HCT116 (cell line): ENCODE data around the gene DMGDH. TPM values are rescaled to one million over a fixed set of nuclear protein-coding genes. Genes with fewer than 3 reads are reported as not detected.

ENCODE experiments used
- ATAC-seq: fragments of 200-7000 bp; cut with Tn5 transposase; 2 replicates; pipeline ENCODE4 v1.9.1; 2020; ENCODE audit warnings: mild to moderate bottlenecking, moderate library complexity
- BruUV-seq: library from RNA; stranded (reverse); fragments of 400-500 nt; replicated peaks from 2 replicates; lab custom pipeline; 2021; lab: Mats Ljungman, UMichigan
- CTCF ChIA-PET: fragments of 300-600 bp; sonication (Branson Sonifier 250); formaldehyde crosslinking; loops from one replicate; lab custom pipeline; 2021; ENCODE audit warnings: antibody characterized with exemption; lab: Charles Lee
- POLR2A ChIA-PET: fragments of 300-600, 350-600 bp; sonication (Branson Sonifier 250); formaldehyde crosslinking; loops from one replicate; lab custom pipeline; 2021; ENCODE audit warnings: antibody characterized with exemption; lab: Charles Lee
- RAD21 ChIA-PET, 2 experiments: fragments of 300-600 bp; sonication (Branson Sonifier 250); formaldehyde crosslinking; loops; one replicate each; lab custom pipeline; 2023; ENCODE audit warnings: low total read pairs in 2 of 2; ENCODE audit not compliant: uncharacterized antibody in 2 of 2, unreplicated experiment in 2 of 2, low non-redundant PET in 1 of 2; lab: Charles Lee
- DNase-seq: peaks from one replicate; pipeline ENCODE4 v3.0.0-alpha.2; 2010; ENCODE audit warnings: low read depth, low spot score
- H2AFZ ChIP-seq: fragments of 200-600 bp; shearing (Covaris generic), sonication (generic); 2 replicates; pipeline ENCODE4 v1.6.1; 2017; ENCODE audit warnings: low read depth, mixed run types, mixed read lengths, antibody characterized with exemption, low read length; ENCODE audit not compliant: poor library complexity, severe bottlenecking
- H3K27ac ChIP-seq: 2 replicates; pipeline ENCODE4 v1.5.1; 2012; ENCODE audit warnings: low read depth, low read length
- H3K27me3 ChIP-seq: fragments of 200-600 bp; sonication (generic); 2 replicates; pipeline ENCODE4 v1.6.1; 2016; ENCODE audit warnings: mixed run types, low read length, mixed read lengths; ENCODE audit not compliant: insufficient read depth
- H3K36me3 ChIP-seq, 2 experiments: fragments of 200-500 bp in 1 of 2; fragments of 200-600 bp in 1 of 2; sonication (Bioruptor generic) in 1 of 2; sonication (generic) in 1 of 2; 2 replicates each; pipeline versions ENCODE4 v1.5.1 to v1.6.1; 2014 to 2016; ENCODE audit warnings: low read length in 2 of 2, inconsistent platforms in 1 of 2, mixed read lengths in 1 of 2, mixed run types in 1 of 2; ENCODE audit not compliant: insufficient read depth in 2 of 2, control insufficient read depth in 1 of 2
- H3K4me1 ChIP-seq, 2 experiments: fragments of 200-600 bp in 1 of 2; sonication (generic) in 1 of 2; 2 replicates each; pipeline versions ENCODE4 v1.5.1 to v1.6.1; 2012 to 2017; ENCODE audit warnings: low read length in 2 of 2, inconsistent platforms in 1 of 2, mild to moderate bottlenecking in 1 of 2, mixed read lengths in 1 of 2, mixed run types in 1 of 2, moderate library complexity in 1 of 2; ENCODE audit not compliant: insufficient read depth in 2 of 2, control insufficient read depth in 1 of 2
- H3K4me2 ChIP-seq: fragments of 200-600 bp; sonication (generic); 2 replicates; pipeline ENCODE4 v1.6.1; 2017; ENCODE audit warnings: mixed run types, low read length, mixed read lengths
- H3K4me3 ChIP-seq, 2 experiments: fragments of 200-600 bp in 1 of 2; sonication (generic) in 1 of 2; replicated peaks in 1 of 2; 2 replicates each; pipeline ENCODE4 v1.5.1; 2011 to 2016; ENCODE audit warnings: low read length in 2 of 2, control low read depth in 1 of 2, low read depth in 1 of 2, mild to moderate bottlenecking in 1 of 2, mixed read lengths in 1 of 2, mixed run types in 1 of 2
- H3K79me2 ChIP-seq: fragments of 200-600 bp; sonication (generic); 2 replicates; pipeline ENCODE4 v1.6.1; 2017; ENCODE audit warnings: mild to moderate bottlenecking, mixed run types, low read length, moderate library complexity, mixed read lengths; ENCODE audit not compliant: insufficient read depth
- H3K9ac ChIP-seq: fragments of 200-600 bp; sonication (generic); 2 replicates; pipeline ENCODE4 v1.6.1; 2016; ENCODE audit warnings: low read length, mixed read lengths
- H3K9me2 ChIP-seq: fragments of 200-600 bp; sonication (generic), shearing (Covaris generic); 2 replicates; pipeline ENCODE4 v1.6.1; 2017; ENCODE audit warnings: mixed run types, mild to moderate bottlenecking, moderate library complexity; ENCODE audit not compliant: insufficient read depth
- H3K9me3 ChIP-seq, 2 experiments: fragments of 200-500 bp in 1 of 2; fragments of 200-600 bp in 1 of 2; sonication (Bioruptor generic) in 1 of 2; sonication (generic) in 1 of 2; 2 replicates each; pipeline ENCODE4 v1.6.1; 2014 to 2017; ENCODE audit warnings: low read length in 2 of 2, mixed read lengths in 2 of 2, inconsistent platforms in 1 of 2, low read depth in 1 of 2, mild to moderate bottlenecking in 1 of 2, mixed run types in 1 of 2, moderate library complexity in 1 of 2; ENCODE audit not compliant: control insufficient read depth in 1 of 2, insufficient read depth in 1 of 2
- H4K20me1 ChIP-seq: fragments of 200-600 bp; sonication (generic), shearing (Covaris generic); 2 replicates; pipeline ENCODE4 v1.6.1; 2017; ENCODE audit warnings: mixed run types, mild to moderate bottlenecking, moderate library complexity; ENCODE audit not compliant: insufficient read depth
- CBX3 ChIP-seq: IDR thresholded peaks from 2 replicates; pipeline ENCODE4 v1.6.1; 2012; ENCODE audit warnings: low read depth
- CEBPB ChIP-seq: IDR thresholded peaks from 2 replicates; pipeline ENCODE4 v1.6.1; 2012; ENCODE audit warnings: low read depth
- ELF1 ChIP-seq: IDR thresholded peaks from 2 replicates; pipeline ENCODE4 v1.6.1; 2012; ENCODE audit warnings: low read depth, borderline replicate concordance
- EZH2phosphoT487 ChIP-seq: fragments of 200-600 bp; IDR thresholded peaks from 2 replicates; pipeline ENCODE4 v1.6.1; 2018; ENCODE audit warnings: antibody characterized with exemption, borderline replicate concordance
- FOSL1 ChIP-seq: IDR thresholded peaks from 2 replicates; pipeline ENCODE4 v1.6.1; 2012; ENCODE audit warnings: low read depth
- JUND ChIP-seq: IDR thresholded peaks from 2 replicates; pipeline ENCODE4 v1.6.1; 2012
- POLR2A ChIP-seq: IDR thresholded peaks from 2 replicates; pipeline ENCODE4 v1.7.0; 2011; ENCODE audit warnings: borderline replicate concordance; ENCODE audit not compliant: insufficient read depth, insufficient read length; ENCODE audit errors: extremely low read depth
- POLR2AphosphoS5 ChIP-seq: IDR thresholded peaks from 2 replicates; pipeline ENCODE4 v1.6.1; 2011; ENCODE audit warnings: mild to moderate bottlenecking, low read depth, low read length, moderate library complexity
- SP1 ChIP-seq: IDR thresholded peaks from 2 replicates; pipeline ENCODE4 v1.6.1; 2012; ENCODE audit warnings: low read depth
- SRF ChIP-seq: IDR thresholded peaks from 2 replicates; pipeline ENCODE4 v1.6.1; 2012; ENCODE audit warnings: low read depth
- YY1 ChIP-seq: IDR thresholded peaks from 2 replicates; pipeline ENCODE4 v1.6.1; 2011; ENCODE audit warnings: low read length, low read depth, moderate library complexity, mild to moderate bottlenecking; ENCODE audit not compliant: insufficient replicate concordance; ENCODE audit errors: extremely low read depth
- ZNF274 ChIP-seq: fragments of 200-500 bp; sonication (Bioruptor generic); IDR thresholded peaks from 2 replicates; pipeline ENCODE4 v1.6.1; 2014; ENCODE audit warnings: mild to moderate bottlenecking, low read depth, low read length, inconsistent platforms
- intact Hi-C: fragments of 100-400 bp; cut with micrococcal nuclease; formaldehyde crosslinking; loops from 2 replicates; pipeline ENCODE4 v1.10.0; 2022
- total RNA-seq: library from RNA; stranded (reverse); gene quantifications from one replicate; pipeline ENCODE4 v1.2.1, GENCODE V29; 2021; ENCODE audit not compliant: unreplicated experiment
- TF ChIP-seq, protein P1 (sequence below): IDR thresholded peaks from 2 replicates; pipeline ENCODE4 v1.6.1; 2011; ENCODE audit warnings: mild to moderate bottlenecking, low read length, moderate library complexity; ENCODE audit not compliant: insufficient replicate concordance; ENCODE audit errors: extremely low read depth
- TF ChIP-seq, protein P2 (sequence below): IDR thresholded peaks from 2 replicates; pipeline ENCODE4 v1.6.1; 2012; ENCODE audit warnings: low read depth
- TF ChIP-seq, protein P3 (sequence below), 3 experiments: fragments of 200-600 bp in 1 of 3; sonication (generic) in 1 of 3; IDR thresholded peaks in 2 of 3; conservative IDR thresholded peaks in 1 of 3; 2 replicates each; pipeline ENCODE4 v1.5.1; 2012 to 2017; ENCODE audit warnings: low read depth in 2 of 3, low read length in 2 of 3, antibody characterized with exemption in 1 of 3, borderline replicate concordance in 1 of 3, control low read depth in 1 of 3, mild to moderate bottlenecking in 1 of 3, mixed read lengths in 1 of 3, mixed run types in 1 of 3, moderate library complexity in 1 of 3; ENCODE audit not compliant: insufficient read depth in 1 of 3

DMGDH gene
- total RNA-seq, 1 experiment from 2014 or later: 2.3 TPM

DNA sequence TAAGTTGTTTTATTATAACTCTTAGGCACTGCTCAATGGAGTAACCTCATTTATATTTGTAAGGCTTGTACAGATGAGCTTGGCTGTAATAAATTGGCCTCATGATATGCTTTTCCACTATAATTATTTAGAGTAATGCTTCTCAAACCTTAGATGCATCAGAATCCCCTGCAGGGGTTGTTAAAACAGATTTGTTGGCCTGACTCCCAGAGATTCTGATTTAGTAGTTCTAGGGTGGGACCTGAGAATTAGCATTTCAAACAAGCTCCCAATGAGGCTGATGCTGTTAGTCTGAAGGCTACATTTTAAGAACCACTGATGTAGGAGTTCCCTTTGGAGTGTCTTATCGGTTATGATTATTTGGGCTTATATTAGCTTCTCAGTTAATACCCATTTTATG is 46.1 kb downstream of the DMGDH start:
- Histone ChIP-seq H3K4me1 (peaks cover 2 to 15% of the 10 kb centered on the region in 2 experiments; a peak in 2 of 4 replicates), H3K9me2 (no peaks in the 10 kb centered on the region), H3K9ac (no peak overlapping the region), H3K4me2 (no peak overlapping the region), H3K9me3 (no peaks in the 10 kb centered on the region), H3K27me3 (no peaks in the 10 kb centered on the region), H3K27ac (no peak overlapping the region), H3K4me3 (no peak overlapping the region), H3K36me3 (no peaks in the 10 kb centered on the region), H3K79me2 (no peaks in the 10 kb centered on the region), H2AFZ (no peak overlapping the region), H4K20me1 (no peaks in the 10 kb centered on the region)
- TF ChIP-seq JUND (no peak), SRF (no peak), SP1 (no peak), ZNF274 (no peak), POLR2AphosphoS5 (no peak), CEBPB (no peak), ELF1 (no peak), YY1 (no peak), POLR2A (no peak), CBX3 (no peak), EZH2phosphoT487 (no peak), FOSL1 (no peak)
- TF ChIP-seq, protein P1, sequence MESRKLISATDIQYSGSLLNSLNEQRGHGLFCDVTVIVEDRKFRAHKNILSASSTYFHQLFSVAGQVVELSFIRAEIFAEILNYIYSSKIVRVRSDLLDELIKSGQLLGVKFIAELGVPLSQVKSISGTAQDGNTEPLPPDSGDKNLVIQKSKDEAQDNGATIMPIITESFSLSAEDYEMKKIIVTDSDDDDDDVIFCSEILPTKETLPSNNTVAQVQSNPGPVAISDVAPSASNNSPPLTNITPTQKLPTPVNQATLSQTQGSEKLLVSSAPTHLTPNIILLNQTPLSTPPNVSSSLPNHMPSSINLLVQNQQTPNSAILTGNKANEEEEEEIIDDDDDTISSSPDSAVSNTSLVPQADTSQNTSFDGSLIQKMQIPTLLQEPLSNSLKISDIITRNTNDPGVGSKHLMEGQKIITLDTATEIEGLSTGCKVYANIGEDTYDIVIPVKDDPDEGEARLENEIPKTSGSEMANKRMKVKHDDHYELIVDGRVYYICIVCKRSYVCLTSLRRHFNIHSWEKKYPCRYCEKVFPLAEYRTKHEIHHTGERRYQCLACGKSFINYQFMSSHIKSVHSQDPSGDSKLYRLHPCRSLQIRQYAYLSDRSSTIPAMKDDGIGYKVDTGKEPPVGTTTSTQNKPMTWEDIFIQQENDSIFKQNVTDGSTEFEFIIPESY: no peak
- TF ChIP-seq, protein P2, sequence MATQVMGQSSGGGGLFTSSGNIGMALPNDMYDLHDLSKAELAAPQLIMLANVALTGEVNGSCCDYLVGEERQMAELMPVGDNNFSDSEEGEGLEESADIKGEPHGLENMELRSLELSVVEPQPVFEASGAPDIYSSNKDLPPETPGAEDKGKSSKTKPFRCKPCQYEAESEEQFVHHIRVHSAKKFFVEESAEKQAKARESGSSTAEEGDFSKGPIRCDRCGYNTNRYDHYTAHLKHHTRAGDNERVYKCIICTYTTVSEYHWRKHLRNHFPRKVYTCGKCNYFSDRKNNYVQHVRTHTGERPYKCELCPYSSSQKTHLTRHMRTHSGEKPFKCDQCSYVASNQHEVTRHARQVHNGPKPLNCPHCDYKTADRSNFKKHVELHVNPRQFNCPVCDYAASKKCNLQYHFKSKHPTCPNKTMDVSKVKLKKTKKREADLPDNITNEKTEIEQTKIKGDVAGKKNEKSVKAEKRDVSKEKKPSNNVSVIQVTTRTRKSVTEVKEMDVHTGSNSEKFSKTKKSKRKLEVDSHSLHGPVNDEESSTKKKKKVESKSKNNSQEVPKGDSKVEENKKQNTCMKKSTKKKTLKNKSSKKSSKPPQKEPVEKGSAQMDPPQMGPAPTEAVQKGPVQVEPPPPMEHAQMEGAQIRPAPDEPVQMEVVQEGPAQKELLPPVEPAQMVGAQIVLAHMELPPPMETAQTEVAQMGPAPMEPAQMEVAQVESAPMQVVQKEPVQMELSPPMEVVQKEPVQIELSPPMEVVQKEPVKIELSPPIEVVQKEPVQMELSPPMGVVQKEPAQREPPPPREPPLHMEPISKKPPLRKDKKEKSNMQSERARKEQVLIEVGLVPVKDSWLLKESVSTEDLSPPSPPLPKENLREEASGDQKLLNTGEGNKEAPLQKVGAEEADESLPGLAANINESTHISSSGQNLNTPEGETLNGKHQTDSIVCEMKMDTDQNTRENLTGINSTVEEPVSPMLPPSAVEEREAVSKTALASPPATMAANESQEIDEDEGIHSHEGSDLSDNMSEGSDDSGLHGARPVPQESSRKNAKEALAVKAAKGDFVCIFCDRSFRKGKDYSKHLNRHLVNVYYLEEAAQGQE: no peak
- TF ChIP-seq, protein P3, sequence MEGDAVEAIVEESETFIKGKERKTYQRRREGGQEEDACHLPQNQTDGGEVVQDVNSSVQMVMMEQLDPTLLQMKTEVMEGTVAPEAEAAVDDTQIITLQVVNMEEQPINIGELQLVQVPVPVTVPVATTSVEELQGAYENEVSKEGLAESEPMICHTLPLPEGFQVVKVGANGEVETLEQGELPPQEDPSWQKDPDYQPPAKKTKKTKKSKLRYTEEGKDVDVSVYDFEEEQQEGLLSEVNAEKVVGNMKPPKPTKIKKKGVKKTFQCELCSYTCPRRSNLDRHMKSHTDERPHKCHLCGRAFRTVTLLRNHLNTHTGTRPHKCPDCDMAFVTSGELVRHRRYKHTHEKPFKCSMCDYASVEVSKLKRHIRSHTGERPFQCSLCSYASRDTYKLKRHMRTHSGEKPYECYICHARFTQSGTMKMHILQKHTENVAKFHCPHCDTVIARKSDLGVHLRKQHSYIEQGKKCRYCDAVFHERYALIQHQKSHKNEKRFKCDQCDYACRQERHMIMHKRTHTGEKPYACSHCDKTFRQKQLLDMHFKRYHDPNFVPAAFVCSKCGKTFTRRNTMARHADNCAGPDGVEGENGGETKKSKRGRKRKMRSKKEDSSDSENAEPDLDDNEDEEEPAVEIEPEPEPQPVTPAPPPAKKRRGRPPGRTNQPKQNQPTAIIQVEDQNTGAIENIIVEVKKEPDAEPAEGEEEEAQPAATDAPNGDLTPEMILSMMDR (IDR thresholded peaks at IDR 0.05 in 2 of 3, conservative IDR thresholded peaks at IDR 0.05 in 1 of 3; ENCODE audit: borderline replicate concordance in 1 of 3, insufficient read depth in 1 of 3, low read depth in 2 of 3, low read length in 2 of 3): no peak
- BruUV-seq: no TSS peak
- CTCF ChIA-PET: interaction anchor here (3.9 to 9.1 kb wide), 3 partner anchors 107 to 1061 kb away, joined by 24 to 373 read pairs (median 44); no protein-coding TSS in a partner anchor
- POLR2A ChIA-PET: no interaction called here
- intact Hi-C loops: loop anchor here (2.0 to 10.0 kb wide), 3 partner anchors 511 to 1059 kb away; no protein-coding TSS in a partner anchor
- DNase-seq: no peak
- no peak for ATAC-seq
- RAD21 ChIA-PET: interaction anchor here in 1 of 2 experiments (1.4 to 2.1 kb wide), 2 partner anchors 110 to 124 kb away, joined by 3 to 12 read pairs; no protein-coding TSS in a partner anchor
